ENCODE data around the gene ETV6.

The ETV6 gene

DNA sequence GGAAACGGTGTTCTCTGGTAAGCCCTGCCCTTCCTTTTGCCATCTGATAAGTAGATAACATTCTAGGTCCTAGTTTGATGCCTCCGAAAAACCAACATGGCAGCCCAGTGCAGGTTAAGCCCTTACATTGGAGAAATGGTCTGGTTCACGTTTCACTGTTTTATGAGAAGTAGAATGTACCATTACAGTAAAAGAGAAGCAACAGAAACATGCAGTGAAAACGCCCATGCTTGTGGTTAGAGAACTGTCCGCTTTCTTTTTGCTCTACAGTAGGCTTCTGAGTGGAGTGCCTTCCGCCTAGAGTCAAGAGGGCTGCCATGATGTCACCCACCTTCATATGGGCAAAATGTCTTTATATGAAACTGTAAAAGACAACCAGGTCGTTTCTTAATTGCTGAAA is 230.9 kb downstream of the ETV6 start:
- Histone ChIP-seq H3K4me3 (ENCODE audit: insufficient read length, low read depth) (no peak overlapping the region), H3K27me3 (ENCODE audit: insufficient read depth, insufficient read length) (no peaks in the 10 kb centered on the region), H3K9me3 (ENCODE audit: insufficient read depth, low read length) (no peaks in the 10 kb centered on the region), H3K9ac (ENCODE audit: insufficient read length, low read depth) (no peak overlapping the region), H3K36me3 (ENCODE audit: insufficient read depth, insufficient read length, low read length) (peaks cover 15% of the 10 kb centered on the region), H3K4me1 (ENCODE audit: insufficient read depth, insufficient read length) (peaks cover 16% of the 10 kb centered on the region)
- TF ChIP-seq SUZ12 (IDR thresholded peaks at IDR 0.05; ENCODE audit: extremely low read depth, insufficient read depth, insufficient read length) = no peak
- no peak for TF ChIP-seq ZNF274 (IDR thresholded peaks at IDR 0.05; ENCODE audit: low read depth, low read length)
- TF ChIP-seq YY1 (IDR thresholded peaks at IDR 0.05; ENCODE audit: insufficient read depth, insufficient read length) = no peak
- DNase-seq (ENCODE audit: low read depth, low spot score) = no peak

- Histone ChIP-seq H3K4me1 (ENCODE audit: insufficient read depth, insufficient read length) (peaks cover 16% of the 10 kb centered on the region), H3K9me3 (ENCODE audit: insufficient read depth, low read length) (no peaks in the 10 kb centered on the region), H3K36me3 (ENCODE audit: insufficient read depth, insufficient read length, low read length) (peaks cover 23% of the 10 kb centered on the region), H3K4me3 (ENCODE audit: insufficient read length, low read depth) (no peak overlapping the region), H3K9ac (ENCODE audit: insufficient read length, low read depth) (no peak overlapping the region), H3K27me3 (ENCODE audit: insufficient read depth, insufficient read length) (no peaks in the 10 kb centered on the region)
- TF ChIP-seq ZNF274 (IDR thresholded peaks at IDR 0.05; ENCODE audit: low read depth, low read length) (no peak), SUZ12 (IDR thresholded peaks at IDR 0.05; ENCODE audit: extremely low read depth, insufficient read depth, insufficient read length) (no peak), YY1 (IDR thresholded peaks at IDR 0.05; ENCODE audit: insufficient read depth, insufficient read length) (no peak)
- no peak for DNase-seq (ENCODE audit: low read depth, low spot score)
Observed at GRCh38 chr12:11881835-11882234, 232.4 kb downstream of the ETV6 start.

DNA sequence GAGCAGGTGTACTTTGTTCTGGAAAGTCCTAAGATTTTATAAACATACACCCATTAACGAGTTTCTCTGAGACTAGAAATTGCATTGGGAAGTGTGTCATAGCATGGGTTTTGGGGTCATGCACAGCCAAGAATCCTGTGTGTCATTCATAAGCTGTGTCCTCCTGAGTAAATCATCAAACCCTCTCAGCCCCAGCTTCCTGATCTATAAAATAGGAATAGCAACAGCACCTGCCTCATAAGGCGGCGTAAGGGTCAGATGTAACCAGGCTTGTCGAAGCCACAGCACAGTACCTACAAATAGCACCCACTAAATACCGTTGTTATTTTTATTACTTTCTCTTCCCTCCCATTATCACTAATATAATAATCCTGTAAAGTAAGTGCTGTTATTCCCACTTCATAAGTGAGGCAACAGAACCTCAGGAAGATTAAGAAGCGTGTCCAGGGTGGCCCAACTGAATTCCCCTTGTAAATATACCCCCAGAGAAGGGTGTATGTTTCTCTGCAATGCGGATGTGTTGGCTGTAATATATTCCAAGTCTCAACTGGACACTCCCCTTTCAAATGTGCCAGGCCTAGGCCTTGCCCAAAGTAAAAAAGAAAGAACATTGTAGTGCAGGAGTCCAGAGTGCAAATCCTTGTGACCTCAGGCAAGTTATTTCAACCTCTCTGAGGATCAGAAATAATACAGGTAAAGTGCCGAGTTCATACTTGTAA is 233.0 kb downstream of the ETV6 start:
- H3K9ac ChIP-seq (ENCODE audit: insufficient read length, low read depth) = no peak overlapping the region
- H3K27me3 ChIP-seq (ENCODE audit: insufficient read depth, insufficient read length) = no peaks in the 10 kb centered on the region
- peaks cover 14% of the 10 kb centered on the region for H3K4me1 ChIP-seq (ENCODE audit: insufficient read depth, insufficient read length)
- peaks cover 24% of the 10 kb centered on the region for H3K36me3 ChIP-seq (ENCODE audit: insufficient read depth, insufficient read length, low read length)
- no peak for DNase-seq (ENCODE audit: low read depth, low spot score)
- TF ChIP-seq YY1 (IDR thresholded peaks at IDR 0.05; ENCODE audit: insufficient read depth, insufficient read length) = no peak
- TF ChIP-seq ZNF274 (IDR thresholded peaks at IDR 0.05; ENCODE audit: low read depth, low read length) = no peak
- TF ChIP-seq SUZ12 (IDR thresholded peaks at IDR 0.05; ENCODE audit: extremely low read depth, insufficient read depth, insufficient read length) = no peak
- no peak overlapping the region for H3K4me3 ChIP-seq (ENCODE audit: insufficient read length, low read depth)
- H3K9me3 ChIP-seq (ENCODE audit: insufficient read depth, low read length) = no peaks in the 10 kb centered on the region

DNA sequence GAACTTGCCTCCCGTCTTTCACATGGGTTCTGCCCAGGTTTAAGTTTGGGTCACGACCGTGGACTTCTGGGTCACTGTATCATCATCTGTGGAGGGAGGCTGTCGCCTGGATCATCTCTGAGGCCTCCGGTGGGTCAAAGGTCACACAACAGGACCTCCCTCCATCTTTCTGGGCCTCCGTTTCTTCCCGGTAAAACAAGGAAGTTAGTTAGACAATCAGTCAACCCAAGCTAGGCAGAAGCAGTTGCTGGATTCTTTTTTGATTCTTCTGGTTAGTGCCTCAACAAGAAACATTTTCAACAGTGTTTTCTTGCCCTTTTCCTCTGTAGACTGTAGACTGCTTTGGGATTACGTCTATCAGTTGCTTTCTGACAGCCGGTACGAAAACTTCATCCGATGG is 234.6 kb downstream of the ETV6 start:
- no peaks in the 10 kb centered on the region for H3K27me3 ChIP-seq (ENCODE audit: insufficient read depth, insufficient read length)
- TF ChIP-seq YY1 (IDR thresholded peaks at IDR 0.05; ENCODE audit: insufficient read depth, insufficient read length) (no peak), ZNF274 (IDR thresholded peaks at IDR 0.05; ENCODE audit: low read depth, low read length) (no peak), SUZ12 (IDR thresholded peaks at IDR 0.05; ENCODE audit: extremely low read depth, insufficient read depth, insufficient read length) (no peak)
- H3K4me1 ChIP-seq (ENCODE audit: insufficient read depth, insufficient read length) = peaks cover 3% of the 10 kb centered on the region
- DNase-seq (ENCODE audit: low read depth, low spot score) = no peak
- H3K9me3 ChIP-seq (ENCODE audit: insufficient read depth, low read length) = no peaks in the 10 kb centered on the region
- H3K9ac ChIP-seq (ENCODE audit: insufficient read length, low read depth) = no peak overlapping the region
- H3K36me3 ChIP-seq (ENCODE audit: insufficient read depth, insufficient read length, low read length) = peaks cover 36% of the 10 kb centered on the region
- H3K4me3 ChIP-seq (ENCODE audit: insufficient read length, low read depth) = no peak overlapping the region

GRCh38 chr12:11884706-11885105 is 235.2 kb downstream of the ETV6 start:
- H3K4me3 ChIP-seq (ENCODE audit: insufficient read length, low read depth) = no peak overlapping the region
- H3K9me3 ChIP-seq (ENCODE audit: insufficient read depth, low read length) = no peaks in the 10 kb centered on the region
- H3K4me1 ChIP-seq (ENCODE audit: insufficient read depth, insufficient read length) = peaks cover 3% of the 10 kb centered on the region
- no peaks in the 10 kb centered on the region for H3K27me3 ChIP-seq (ENCODE audit: insufficient read depth, insufficient read length)
- no peak overlapping the region for H3K9ac ChIP-seq (ENCODE audit: insufficient read length, low read depth)
- peaks cover 39% of the 10 kb centered on the region for H3K36me3 ChIP-seq (ENCODE audit: insufficient read depth, insufficient read length, low read length)
- DNase-seq (ENCODE audit: low read depth, low spot score) = no peak
- no peak for TF ChIP-seq YY1 (IDR thresholded peaks at IDR 0.05; ENCODE audit: insufficient read depth, insufficient read length)
- TF ChIP-seq ZNF274 (IDR thresholded peaks at IDR 0.05; ENCODE audit: low read depth, low read length) = no peak
- no peak for TF ChIP-seq SUZ12 (IDR thresholded peaks at IDR 0.05; ENCODE audit: extremely low read depth, insufficient read depth, insufficient read length)

- peaks cover 3% of the 10 kb centered on the region for H3K4me1 ChIP-seq (ENCODE audit: insufficient read depth, insufficient read length)
- peaks cover 35% of the 10 kb centered on the region for H3K36me3 ChIP-seq (ENCODE audit: insufficient read depth, insufficient read length, low read length)
- no peak overlapping the region for H3K9ac ChIP-seq (ENCODE audit: insufficient read length, low read depth)
- no peak for DNase-seq (ENCODE audit: low read depth, low spot score)
- H3K27me3 ChIP-seq (ENCODE audit: insufficient read depth, insufficient read length) = no peaks in the 10 kb centered on the region
- H3K9me3 ChIP-seq (ENCODE audit: insufficient read depth, low read length) = no peaks in the 10 kb centered on the region
- TF ChIP-seq SUZ12 (IDR thresholded peaks at IDR 0.05; ENCODE audit: extremely low read depth, insufficient read depth, insufficient read length) (no peak), YY1 (IDR thresholded peaks at IDR 0.05; ENCODE audit: insufficient read depth, insufficient read length) (no peak), ZNF274 (IDR thresholded peaks at IDR 0.05; ENCODE audit: low read depth, low read length) (no peak)
- no peak overlapping the region for H3K4me3 ChIP-seq (ENCODE audit: insufficient read length, low read depth)
Observed at GRCh38 chr12:11885261-11886038, 236.0 kb downstream of the ETV6 start.

DNA sequence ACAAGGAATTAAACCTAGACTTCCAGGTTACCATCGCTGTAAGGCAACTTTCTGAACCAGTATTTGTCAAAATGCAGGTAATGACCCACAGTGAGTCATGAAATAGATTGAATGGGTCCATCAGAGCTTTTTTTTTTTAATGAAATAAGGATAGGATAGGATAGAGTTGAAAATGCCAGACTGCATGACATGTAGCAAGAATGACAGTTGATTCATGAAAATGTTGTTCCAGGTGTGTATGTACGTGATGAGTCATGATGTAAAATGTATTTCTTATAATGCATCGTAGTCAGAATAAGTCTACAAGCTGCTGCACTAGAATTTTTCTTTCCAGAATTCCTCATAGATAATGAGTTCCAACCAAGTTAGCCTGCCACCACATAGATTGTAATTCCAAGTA is 236.9 kb downstream of the ETV6 start:
- H3K36me3 ChIP-seq (ENCODE audit: insufficient read depth, insufficient read length, low read length) = peaks cover 41% of the 10 kb centered on the region
- H3K4me3 ChIP-seq (ENCODE audit: insufficient read length, low read depth) = no peak overlapping the region
- DNase-seq (ENCODE audit: low read depth, low spot score) = no peak
- no peaks in the 10 kb centered on the region for H3K27me3 ChIP-seq (ENCODE audit: insufficient read depth, insufficient read length)
- H3K9ac ChIP-seq (ENCODE audit: insufficient read length, low read depth) = no peak overlapping the region
- no peak for TF ChIP-seq SUZ12 (IDR thresholded peaks at IDR 0.05; ENCODE audit: extremely low read depth, insufficient read depth, insufficient read length)
- no peak for TF ChIP-seq ZNF274 (IDR thresholded peaks at IDR 0.05; ENCODE audit: low read depth, low read length)
- TF ChIP-seq YY1 (IDR thresholded peaks at IDR 0.05; ENCODE audit: insufficient read depth, insufficient read length) = no peak
- peaks cover 3% of the 10 kb centered on the region for H3K4me1 ChIP-seq (ENCODE audit: insufficient read depth, insufficient read length)
- no peaks in the 10 kb centered on the region for H3K9me3 ChIP-seq (ENCODE audit: insufficient read depth, low read length)
